AG04450 (cell line): ENCODE data around the gene CDH2. TPM values are rescaled to one million over a fixed set of nuclear protein-coding genes. Genes with fewer than 3 reads are reported as not detected.

Experiments
- CTCF ChIA-PET: fragments of 300-600, 350-600 bp; formaldehyde crosslinking; extraction: SDS; loops from one replicate; lab custom pipeline; 2022; ENCODE audit warnings: antibody characterized with exemption, inconsistent platforms; lab: Charles Lee
- POLR2A ChIA-PET: fragments of 350-600 bp; formaldehyde crosslinking; extraction: SDS; loops from one replicate; lab custom pipeline; 2021; ENCODE audit warnings: antibody characterized with exemption, inconsistent platforms; lab: Yijun Ruan, JAX
- DNase-seq: peaks from one replicate; pipeline ENCODE4 v3.0.0-alpha.2; 2011; ENCODE audit warnings: low read depth, low spot score
- H3K27ac ChIP-seq: one replicate; pipeline ENCODE4 v1.5.1; 2012; ENCODE audit warnings: low read depth, low read length, control low read depth
- H3K27me3 ChIP-seq: one replicate; pipeline ENCODE4 v1.6.0; 2012; ENCODE audit warnings: low read length; ENCODE audit not compliant: control insufficient read depth, insufficient read depth
- H3K4me3 ChIP-seq: 2 replicates; pipeline ENCODE4 v1.5.1; 2011; ENCODE audit warnings: mild to moderate bottlenecking, low read depth, low read length, control low read depth
- H3K9me3 ChIP-seq: 2 replicates; pipeline ENCODE4 v1.5.1; 2012; ENCODE audit warnings: low read length; ENCODE audit not compliant: control insufficient read depth, insufficient read depth
- CTCF ChIP-seq: IDR thresholded peaks from 2 replicates; pipeline ENCODE4 v1.5.1; 2011; ENCODE audit warnings: low read depth, low read length, control low read depth, inconsistent platforms
- polyA plus RNA-seq: library from polyadenylated mRNA; depleted of rRNA; stranded (reverse); fragments of >200 nt; gene quantifications from 2 replicates; pipeline ENCODE4 v1.2.3, GENCODE V29; 2011

The CDH2 gene
- polyA plus RNA-seq, 1 experiment = 45.9 TPM

GRCh38 chr18:28007841-28008240 lies 169.1 kb downstream of the CDH2 start:
- CTCF ChIA-PET = no interaction called here

GRCh38 chr18:28005164-28005563 lies 171.8 kb downstream of the CDH2 start:
- no peak overlapping the region for H3K4me3 ChIP-seq
- ChIA-PET POLR2A (no interaction called here), CTCF (no interaction called here)
- H3K9me3 ChIP-seq = no peaks in the 10 kb centered on the region
- no peak overlapping the region for H3K27ac ChIP-seq
- no peaks in the 10 kb centered on the region for H3K27me3 ChIP-seq
- DNase-seq = no peak
- TF ChIP-seq CTCF = no peak

More at GRCh38 chr18:28007841-28008240, 169.1 kb downstream of the CDH2 start:
- Histone ChIP-seq H3K27me3 (no peaks in the 10 kb centered on the region), H3K9me3 (no peaks in the 10 kb centered on the region), H3K27ac (no peak overlapping the region), H3K4me3 (no peak overlapping the region)
- no peak for TF ChIP-seq CTCF
- POLR2A ChIA-PET = no interaction called here
- no peak for DNase-seq

GRCh38 chr18:28004606-28005005 lies 172.3 kb downstream of the CDH2 start:
- no peak for TF ChIP-seq CTCF
- POLR2A ChIA-PET = no interaction called here
- H3K27ac ChIP-seq = no peak overlapping the region
- no peak overlapping the region for H3K4me3 ChIP-seq
- CTCF ChIA-PET = interaction anchor here (0.8 kb wide), 1 partner anchor 9 kb away, joined by 3 read pairs; no protein-coding TSS in a partner anchor
- H3K27me3 ChIP-seq = no peaks in the 10 kb centered on the region
- DNase-seq = no peak
- no peaks in the 10 kb centered on the region for H3K9me3 ChIP-seq

GRCh38 chr18:28003451-28003850 lies 173.5 kb downstream of the CDH2 start:
- no peak overlapping the region for H3K4me3 ChIP-seq
- ChIA-PET POLR2A (no interaction called here), CTCF (no interaction called here)
- no peaks in the 10 kb centered on the region for H3K9me3 ChIP-seq
- no peaks in the 10 kb centered on the region for H3K27me3 ChIP-seq
- no peak for TF ChIP-seq CTCF
- peak; percentile 1 for DNase-seq
- no peak overlapping the region for H3K27ac ChIP-seq

- Histone ChIP-seq H3K27me3 (no peaks in the 10 kb centered on the region), H3K4me3 (no peak overlapping the region), H3K9me3 (no peaks in the 10 kb centered on the region), H3K27ac (no peak overlapping the region)
- ChIA-PET POLR2A (no interaction called here), CTCF (no interaction called here)
- no peak for TF ChIP-seq CTCF
- no peak for DNase-seq
Observed at GRCh38 chr18:28002841-28003240, 174.1 kb downstream of the CDH2 start.
